ENCODE data around the gene METTL3. TPM values are rescaled to one million over a fixed set of nuclear protein-coding genes. Genes with fewer than 3 reads are reported as not detected.
A peak's percentile ranks its signal among the peaks of the same experiment; 100 is the strongest.

METTL3 gene
- polyA plus RNA-seq, 1 experiment = 66.3 TPM

DNA sequence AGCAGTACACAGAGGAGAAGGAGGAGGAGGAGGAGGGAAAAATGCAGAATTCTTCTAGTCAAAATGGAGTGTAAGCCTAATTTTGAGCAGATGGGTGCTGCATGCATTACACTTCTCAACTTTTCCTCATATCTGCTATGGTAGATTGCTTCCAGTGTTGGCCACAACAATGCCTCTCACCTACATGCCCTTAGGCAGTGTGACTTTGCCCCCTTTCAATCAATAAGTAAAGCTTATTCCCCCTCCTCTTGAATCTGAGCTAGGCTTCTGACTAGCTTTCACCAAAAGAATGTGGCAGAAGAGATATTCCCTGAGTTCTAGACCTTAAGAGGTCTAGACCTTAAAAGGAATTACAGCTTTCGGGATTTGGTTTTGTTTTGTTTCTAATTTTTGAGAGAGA lies 3.2 kb upstream of the METTL3 start:
- Histone ChIP-seq H3K27me3 (ENCODE audit: control insufficient read depth, insufficient read depth, low read length) (no peaks in the 10 kb centered on the region), H3K9me3 (ENCODE audit: control insufficient read depth, insufficient read depth, low read length) (no peaks in the 10 kb centered on the region), H3K27ac (ENCODE audit: low read depth, low read length) (no peak overlapping the region), H3K4me3 (ENCODE audit: low read depth, low read length) (no peak overlapping the region)
- DNase-seq (ENCODE audit: low read depth, low spot score) = no peak
- ChIA-PET POLR2A (interaction anchor here (0.6 to 1.2 kb wide), 2 partner anchors 12 to 130 kb away, joined by 3 to 4 read pairs; partner anchors contain the start of gene SALL2), CTCF (interaction anchor here (1.7 kb wide), 1 partner anchor 16 kb away, joined by 6 read pairs; no protein-coding TSS in a partner anchor)
- TF ChIP-seq, protein P1, sequence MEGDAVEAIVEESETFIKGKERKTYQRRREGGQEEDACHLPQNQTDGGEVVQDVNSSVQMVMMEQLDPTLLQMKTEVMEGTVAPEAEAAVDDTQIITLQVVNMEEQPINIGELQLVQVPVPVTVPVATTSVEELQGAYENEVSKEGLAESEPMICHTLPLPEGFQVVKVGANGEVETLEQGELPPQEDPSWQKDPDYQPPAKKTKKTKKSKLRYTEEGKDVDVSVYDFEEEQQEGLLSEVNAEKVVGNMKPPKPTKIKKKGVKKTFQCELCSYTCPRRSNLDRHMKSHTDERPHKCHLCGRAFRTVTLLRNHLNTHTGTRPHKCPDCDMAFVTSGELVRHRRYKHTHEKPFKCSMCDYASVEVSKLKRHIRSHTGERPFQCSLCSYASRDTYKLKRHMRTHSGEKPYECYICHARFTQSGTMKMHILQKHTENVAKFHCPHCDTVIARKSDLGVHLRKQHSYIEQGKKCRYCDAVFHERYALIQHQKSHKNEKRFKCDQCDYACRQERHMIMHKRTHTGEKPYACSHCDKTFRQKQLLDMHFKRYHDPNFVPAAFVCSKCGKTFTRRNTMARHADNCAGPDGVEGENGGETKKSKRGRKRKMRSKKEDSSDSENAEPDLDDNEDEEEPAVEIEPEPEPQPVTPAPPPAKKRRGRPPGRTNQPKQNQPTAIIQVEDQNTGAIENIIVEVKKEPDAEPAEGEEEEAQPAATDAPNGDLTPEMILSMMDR (IDR thresholded peaks at IDR 0.05; ENCODE audit: low read depth, low read length) = no peak

DNA sequence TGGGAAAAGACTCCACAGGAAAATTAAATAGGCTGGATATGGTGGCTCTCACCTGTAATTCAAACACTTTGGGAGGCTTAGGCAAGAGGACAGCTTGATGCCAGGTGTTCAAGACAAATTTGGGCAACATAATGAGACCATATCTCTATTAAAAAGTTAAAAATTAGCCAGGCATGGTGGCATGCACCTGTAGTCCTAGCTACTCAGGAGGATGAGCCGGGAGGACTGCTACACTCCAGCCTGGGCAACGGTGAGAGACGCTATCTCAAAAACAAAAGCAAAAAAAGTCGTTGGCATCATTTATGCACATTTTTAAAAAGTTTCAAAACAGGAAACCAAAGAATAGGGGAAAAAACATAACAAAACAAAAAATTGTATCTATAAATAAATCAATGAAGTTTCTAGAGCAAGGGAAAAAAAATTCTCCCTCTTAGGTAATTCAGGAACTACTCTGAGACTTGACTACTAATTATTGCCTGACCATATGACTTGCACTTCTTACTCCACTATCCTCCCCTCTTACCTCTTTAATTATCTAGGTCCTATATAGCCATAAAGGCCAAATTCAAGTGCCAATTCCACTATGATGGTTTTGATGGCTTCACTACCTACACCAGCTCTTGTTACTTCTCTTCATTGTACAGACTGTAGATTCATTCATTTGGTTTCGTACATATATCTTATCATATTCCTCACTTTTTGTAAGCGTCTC lies 1.6 kb downstream of the METTL3 start:
- H3K9me3 ChIP-seq (ENCODE audit: control insufficient read depth, insufficient read depth, low read length) = no peaks in the 10 kb centered on the region
- H3K27me3 ChIP-seq (ENCODE audit: control insufficient read depth, insufficient read depth, low read length) = no peaks in the 10 kb centered on the region
- peak overlapping the region; percentile 99 for H3K4me3 ChIP-seq (ENCODE audit: low read depth, low read length)
- TF ChIP-seq, protein P1 (IDR thresholded peaks at IDR 0.05; ENCODE audit: low read depth, low read length) = no peak
- no peak for DNase-seq (ENCODE audit: low read depth, low spot score)
- ChIA-PET POLR2A (interaction anchor here (2.2 kb wide), 1 partner anchor 16 kb away, joined by 23 read pairs; the partner anchor contains the start of gene SALL2), CTCF (interaction anchor here (0.6 to 6.5 kb wide), 3 partner anchors 11 to 889 kb away, joined by 3 to 54 read pairs (median 5); partner anchors contain the start of gene CHD8)
- no peak overlapping the region for H3K27ac ChIP-seq (ENCODE audit: low read depth, low read length)

DNA sequence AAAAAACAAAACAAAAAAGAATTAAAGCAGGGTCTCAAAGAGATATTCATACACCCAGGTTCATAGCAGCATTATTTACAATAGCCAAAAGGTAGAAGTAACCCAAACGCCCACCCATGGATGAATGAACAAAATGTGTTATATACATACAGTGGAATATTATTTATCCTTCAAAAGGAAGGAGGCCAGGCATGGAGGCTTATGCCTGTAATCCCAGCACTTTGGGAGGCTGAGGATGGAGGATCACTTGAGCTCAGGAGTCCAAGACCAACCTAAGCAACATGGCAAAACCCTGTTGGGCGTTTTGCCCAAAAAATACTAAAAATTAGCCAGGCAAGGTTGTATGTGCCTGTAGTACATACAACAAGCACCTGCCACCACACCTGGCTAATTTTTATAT lies 4.6 kb downstream of the METTL3 start:
- Histone ChIP-seq H3K27ac (ENCODE audit: low read depth, low read length) (no peak overlapping the region), H3K4me3 (ENCODE audit: low read depth, low read length) (no peak overlapping the region), H3K9me3 (ENCODE audit: control insufficient read depth, insufficient read depth, low read length) (no peaks in the 10 kb centered on the region), H3K27me3 (ENCODE audit: control insufficient read depth, insufficient read depth, low read length) (no peaks in the 10 kb centered on the region)
- DNase-seq (ENCODE audit: low read depth, low spot score) = no peak
- ChIA-PET CTCF (interaction anchor here (6.5 kb wide), 1 partner anchor 8 kb away, joined by 54 read pairs; no protein-coding TSS in a partner anchor), POLR2A (no interaction called here)
- TF ChIP-seq, protein P1 (IDR thresholded peaks at IDR 0.05; ENCODE audit: low read depth, low read length) = no peak

DNA sequence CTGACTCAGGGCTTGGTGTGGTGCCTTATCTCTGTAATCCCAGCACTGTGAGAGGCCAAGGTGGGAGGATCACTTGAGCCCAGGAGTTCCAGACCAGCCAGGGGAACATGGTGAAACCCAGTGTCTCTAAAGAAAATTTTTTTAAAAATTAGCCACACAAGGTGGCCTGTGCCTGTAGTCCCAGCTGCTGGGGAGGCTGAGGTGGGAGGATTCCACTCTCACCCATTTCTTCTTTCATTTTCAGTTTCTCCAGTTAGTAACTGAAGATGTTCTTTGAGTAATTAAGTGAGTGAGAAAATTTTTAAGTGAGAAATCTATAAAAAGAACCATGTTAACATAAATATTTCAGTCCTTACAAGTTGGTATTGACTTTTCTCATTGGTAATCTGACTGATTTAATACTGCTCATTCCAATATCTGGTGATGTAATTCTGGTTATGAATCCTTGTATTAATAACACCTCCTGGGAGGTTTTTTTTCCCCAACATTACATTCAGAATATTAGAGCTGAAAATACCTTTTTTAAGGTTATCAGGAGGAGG lies 6.1 kb downstream of the METTL3 start:
- Histone ChIP-seq H3K9me3 (ENCODE audit: control insufficient read depth, insufficient read depth, low read length) (no peaks in the 10 kb centered on the region), H3K27me3 (ENCODE audit: control insufficient read depth, insufficient read depth, low read length) (no peaks in the 10 kb centered on the region), H3K4me3 (ENCODE audit: low read depth, low read length) (no peak overlapping the region), H3K27ac (ENCODE audit: low read depth, low read length) (no peak overlapping the region)
- TF ChIP-seq, protein P1 (IDR thresholded peaks at IDR 0.05; ENCODE audit: low read depth, low read length) = no peak
- ChIA-PET POLR2A (no interaction called here), CTCF (no interaction called here)
- DNase-seq (ENCODE audit: low read depth, low spot score) = no peak

DNA sequence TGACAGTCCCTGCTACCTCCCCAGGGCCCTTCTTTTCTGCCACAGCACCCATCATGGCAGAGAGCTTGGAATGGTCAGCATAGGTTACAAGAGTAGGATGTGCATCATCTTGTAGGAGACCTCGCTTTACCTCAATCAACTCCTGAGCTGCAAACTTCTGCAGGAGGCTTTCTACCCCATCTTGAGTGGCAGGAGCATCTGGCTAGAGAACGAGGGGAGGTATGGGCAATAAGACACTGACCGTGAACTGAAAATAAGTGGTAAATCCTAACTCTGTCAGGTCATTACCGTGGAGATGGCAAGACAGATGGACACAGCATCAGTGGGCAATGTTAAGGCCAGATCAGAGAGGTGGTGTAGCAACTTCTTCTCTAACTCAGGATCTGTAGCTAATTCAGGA lies 7.8 kb downstream of the METTL3 start:
- TF ChIP-seq, protein P1 (IDR thresholded peaks at IDR 0.05; ENCODE audit: low read depth, low read length) = no peak

More for the DNA sequence above, 7.8 kb downstream of the METTL3 start:
- DNase-seq (ENCODE audit: low read depth, low spot score) = no peak
- no peaks in the 10 kb centered on the region for H3K27me3 ChIP-seq (ENCODE audit: control insufficient read depth, insufficient read depth, low read length)
- CTCF ChIA-PET = no interaction called here
- no peak overlapping the region for H3K4me3 ChIP-seq (ENCODE audit: low read depth, low read length)
- H3K27ac ChIP-seq (ENCODE audit: low read depth, low read length) = no peak overlapping the region
- POLR2A ChIA-PET = no interaction called here
- H3K9me3 ChIP-seq (ENCODE audit: control insufficient read depth, insufficient read depth, low read length) = no peaks in the 10 kb centered on the region

Measured in AG04450 (cell line).